ENCODE measurements around the gene GAREM2.

GAREM2 gene

DNA sequence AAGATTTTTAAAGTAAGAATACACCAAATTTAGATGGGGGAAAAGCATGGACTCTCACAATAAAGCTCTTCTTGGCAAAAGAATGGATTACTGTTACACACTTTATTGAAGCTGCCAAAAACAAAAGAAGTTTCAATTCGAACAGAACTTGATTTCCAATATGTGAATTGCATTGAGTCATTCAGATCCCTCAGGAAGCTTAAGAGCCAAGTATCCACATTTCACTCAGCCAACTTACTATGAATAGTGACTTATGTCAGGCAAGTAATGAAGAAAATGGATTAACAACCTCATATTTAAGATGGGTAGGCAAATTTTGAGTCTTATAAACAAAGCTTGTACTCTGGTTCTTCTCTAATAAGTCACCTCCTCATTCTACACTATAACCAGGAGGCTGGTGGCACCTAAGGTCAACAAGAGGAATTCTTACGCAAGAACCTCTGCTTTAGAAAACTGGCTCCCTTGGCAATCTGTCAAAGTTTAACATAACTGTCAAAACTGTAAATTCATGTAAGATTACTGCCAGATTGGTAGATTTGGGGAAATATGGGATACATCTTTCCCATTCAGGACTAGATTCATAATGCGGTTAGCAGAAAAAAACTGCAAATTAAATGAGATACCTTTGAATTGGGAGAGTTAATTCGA is 65.5 kb downstream of the GAREM2 start:
- DNase-seq: no peak
